HG02798 (cell line): ENCODE data around the gene ZNF610.

Experiments
- ATAC-seq: cut with Tn5 transposase; IDR thresholded peaks from one replicate; pipeline ENCODE4 v1.9.1; 2021; ENCODE audit warnings: mild to moderate bottlenecking; ENCODE audit not compliant: unreplicated experiment, poor library complexity

Gene ZNF610

GRCh38 chr19:52397310-52398080 lies 61.5 kb downstream of the ZNF610 start, which contains the start of gene ZNF528:
Gene ZNF528 (plus strand): TSS chr19:52397849. CDS start chr19:52402014, 4,165 bp downstream.
- peak; percentile 79 for ATAC-seq

GRCh38 chr19:52398081-52398441 lies 62.0 kb downstream of the ZNF610 start:
- ATAC-seq: no peak

GRCh38 chr19:52410276-52410675 lies 74.2 kb downstream of the ZNF610 start:
- no peak for ATAC-seq

- no peak for ATAC-seq
Measured at GRCh38 chr19:52415711-52416110, 79.7 kb downstream of the ZNF610 start.
